Astrocyte (in vitro differentiated cells and primary cell): ENCODE data around the gene RNF133.

Experiments
- CTCF ChIP-seq: IDR thresholded peaks from 2 replicates; pipeline ENCODE4 v1.5.1; 2011; ENCODE audit warnings: low read depth, mild to moderate bottlenecking, inconsistent platforms, low read length, moderate library complexity; ENCODE audit not compliant: insufficient read depth
- EZH2 ChIP-seq: IDR thresholded peaks from 2 replicates; pipeline ENCODE4 v1.6.1; 2012; ENCODE audit warnings: mild to moderate bottlenecking, low read length, inconsistent platforms; ENCODE audit not compliant: insufficient read depth

GRCh38 chr7:122689346-122690109, 9.4 kb downstream of the RNF133 start:
- no peak for TF ChIP-seq CTCF
- TF ChIP-seq EZH2, result no peak
